ENCODE results near the gene OLFML3.
"Not testable (repeated sequence)": the region's sequence is repeated elsewhere in the genome, so short reads cannot be mapped to it uniquely, and the experiment has no call there.

OLFML3 gene

GRCh38 chr1:114006825-114007224 is 27.6 kb downstream of the OLFML3 start:
- not testable (repeated sequence) for DNase-seq (ENCODE audit: low read depth in 1 of 2, low spot score in 1 of 2); H3K27me3 ChIP-seq (ENCODE audit: insufficient read depth, poor library complexity, severe bottlenecking); H3K4me3 ChIP-seq (replicated peaks; ENCODE audit: insufficient read depth, low read length); H3K27ac ChIP-seq (replicated peaks)
- TF ChIP-seq REST (IDR thresholded peaks at IDR 0.05; ENCODE audit: insufficient replicate concordance, low read depth) (peak; percentile 83), SPI1 (IDR thresholded peaks at IDR 0.05; ENCODE audit: borderline replicate concordance, low read depth) (peak; percentile 30; the same call in 1 of the 2 replicates)

GRCh38 chr1:114008480-114008941 is 29.2 kb downstream of the OLFML3 start:
- Histone ChIP-seq H3K27me3 (ENCODE audit: insufficient read depth, poor library complexity, severe bottlenecking) (no peaks in the 10 kb centered on the region), H3K4me3 (replicated peaks; ENCODE audit: insufficient read depth, low read length) (no peak overlapping the region), H3K27ac (replicated peaks) (no peak overlapping the region)
- DNase-seq (ENCODE audit: low read depth in 1 of 2, low spot score in 1 of 2) = no peak
- no peak for TF ChIP-seq GABPA (IDR thresholded peaks at IDR 0.05; ENCODE audit: low read depth)
- TF ChIP-seq REST (IDR thresholded peaks at IDR 0.05; ENCODE audit: insufficient replicate concordance, low read depth) = no peak
- no peak for TF ChIP-seq SPI1 (IDR thresholded peaks at IDR 0.05; ENCODE audit: borderline replicate concordance, low read depth)
- TF ChIP-seq CTCF (IDR thresholded peaks at IDR 0.05; ENCODE audit: insufficient read depth, low read length) = no peak
- TF ChIP-seq POLR2AphosphoS5 (IDR thresholded peaks at IDR 0.05; ENCODE audit: low read depth) = no peak

- Histone ChIP-seq H3K4me3 (replicated peaks; ENCODE audit: insufficient read depth, low read length) (no peak overlapping the region), H3K27ac (replicated peaks) (no peak overlapping the region), H3K27me3 (ENCODE audit: insufficient read depth, poor library complexity, severe bottlenecking) (no peaks in the 10 kb centered on the region)
- no peak for DNase-seq (ENCODE audit: low read depth in 1 of 2, low spot score in 1 of 2)
- no peak for TF ChIP-seq POLR2AphosphoS5 (IDR thresholded peaks at IDR 0.05; ENCODE audit: low read depth)
Measured at GRCh38 chr1:114008993-114009392, 29.7 kb downstream of the OLFML3 start.

- no peak for TF ChIP-seq SPI1 (IDR thresholded peaks at IDR 0.05; ENCODE audit: borderline replicate concordance, low read depth)
- TF ChIP-seq REST (IDR thresholded peaks at IDR 0.05; ENCODE audit: insufficient replicate concordance, low read depth) = no peak
- no peak for TF ChIP-seq CTCF (IDR thresholded peaks at IDR 0.05; ENCODE audit: insufficient read depth, low read length)
- TF ChIP-seq POLR2AphosphoS5 (IDR thresholded peaks at IDR 0.05; ENCODE audit: low read depth) = no peak
- TF ChIP-seq GABPA (IDR thresholded peaks at IDR 0.05; ENCODE audit: low read depth) = no peak
- no peak for DNase-seq (ENCODE audit: low read depth in 1 of 2, low spot score in 1 of 2)
- no peak overlapping the region for H3K27ac ChIP-seq (replicated peaks)
- H3K4me3 ChIP-seq (replicated peaks; ENCODE audit: insufficient read depth, low read length) = no peak overlapping the region
- no peaks in the 10 kb centered on the region for H3K27me3 ChIP-seq (ENCODE audit: insufficient read depth, poor library complexity, severe bottlenecking)
Measured at GRCh38 chr1:114009393-114009792, 30.1 kb downstream of the OLFML3 start.

Data from HL-60 (cell line).